ENCODE data around the gene PPDPF.

Gene PPDPF

DNA sequence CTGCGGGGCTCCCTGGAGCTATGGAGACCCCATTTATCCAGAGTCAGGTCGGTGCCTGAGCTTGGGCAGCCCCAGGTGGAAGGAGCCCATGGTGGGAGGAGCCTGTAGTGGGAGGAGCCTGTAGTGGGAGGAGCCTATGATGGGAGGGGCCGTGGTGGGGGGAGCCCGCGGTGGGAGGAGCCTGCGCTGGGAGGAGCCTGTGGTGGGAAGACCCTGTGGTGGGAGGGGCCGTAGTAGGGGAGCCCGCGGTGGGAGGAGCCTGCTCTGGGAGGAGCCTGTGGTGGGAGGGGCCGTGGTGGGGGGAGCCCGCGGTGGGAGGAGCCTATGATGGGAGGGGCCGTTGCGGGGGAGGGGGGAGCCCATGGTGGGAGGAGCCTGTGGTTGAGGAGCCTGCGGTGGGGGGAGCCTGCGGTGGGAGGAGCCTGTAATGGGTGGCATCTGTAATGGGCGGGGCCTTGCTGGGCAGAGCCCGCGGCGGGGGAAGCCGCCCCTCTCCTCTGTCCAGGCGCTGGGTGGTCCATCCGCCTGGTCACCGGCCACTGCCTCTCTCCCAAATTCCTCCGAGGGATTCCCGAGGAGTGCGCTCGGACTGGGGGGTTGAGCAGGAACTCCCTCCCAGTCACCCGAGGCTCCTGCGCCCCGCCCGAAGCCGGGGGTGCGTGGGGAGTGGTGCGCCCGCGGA, 32.8 kb downstream of the PPDPF start:
- TF ChIP-seq FOXP2 (optimal IDR thresholded peaks at IDR 0.05; ENCODE audit: borderline replicate concordance, extremely low read depth, extremely low read length, insufficient read depth) (no peak), TAF1 (IDR thresholded peaks at IDR 0.05; ENCODE audit: borderline replicate concordance, insufficient read depth, low read length) (no peak), SIN3A (IDR thresholded peaks at IDR 0.05; ENCODE audit: borderline replicate concordance, insufficient read depth, low read length) (no peak), POLR2AphosphoS5 (IDR thresholded peaks at IDR 0.05; ENCODE audit: low read depth, low read length) (no peak)
- TF ChIP-seq, protein P1, sequence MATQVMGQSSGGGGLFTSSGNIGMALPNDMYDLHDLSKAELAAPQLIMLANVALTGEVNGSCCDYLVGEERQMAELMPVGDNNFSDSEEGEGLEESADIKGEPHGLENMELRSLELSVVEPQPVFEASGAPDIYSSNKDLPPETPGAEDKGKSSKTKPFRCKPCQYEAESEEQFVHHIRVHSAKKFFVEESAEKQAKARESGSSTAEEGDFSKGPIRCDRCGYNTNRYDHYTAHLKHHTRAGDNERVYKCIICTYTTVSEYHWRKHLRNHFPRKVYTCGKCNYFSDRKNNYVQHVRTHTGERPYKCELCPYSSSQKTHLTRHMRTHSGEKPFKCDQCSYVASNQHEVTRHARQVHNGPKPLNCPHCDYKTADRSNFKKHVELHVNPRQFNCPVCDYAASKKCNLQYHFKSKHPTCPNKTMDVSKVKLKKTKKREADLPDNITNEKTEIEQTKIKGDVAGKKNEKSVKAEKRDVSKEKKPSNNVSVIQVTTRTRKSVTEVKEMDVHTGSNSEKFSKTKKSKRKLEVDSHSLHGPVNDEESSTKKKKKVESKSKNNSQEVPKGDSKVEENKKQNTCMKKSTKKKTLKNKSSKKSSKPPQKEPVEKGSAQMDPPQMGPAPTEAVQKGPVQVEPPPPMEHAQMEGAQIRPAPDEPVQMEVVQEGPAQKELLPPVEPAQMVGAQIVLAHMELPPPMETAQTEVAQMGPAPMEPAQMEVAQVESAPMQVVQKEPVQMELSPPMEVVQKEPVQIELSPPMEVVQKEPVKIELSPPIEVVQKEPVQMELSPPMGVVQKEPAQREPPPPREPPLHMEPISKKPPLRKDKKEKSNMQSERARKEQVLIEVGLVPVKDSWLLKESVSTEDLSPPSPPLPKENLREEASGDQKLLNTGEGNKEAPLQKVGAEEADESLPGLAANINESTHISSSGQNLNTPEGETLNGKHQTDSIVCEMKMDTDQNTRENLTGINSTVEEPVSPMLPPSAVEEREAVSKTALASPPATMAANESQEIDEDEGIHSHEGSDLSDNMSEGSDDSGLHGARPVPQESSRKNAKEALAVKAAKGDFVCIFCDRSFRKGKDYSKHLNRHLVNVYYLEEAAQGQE (IDR thresholded peaks at IDR 0.05; ENCODE audit: insufficient read depth in 1 of 2, low read depth in 2 of 2, low read length in 2 of 2), result no peak

DNA sequence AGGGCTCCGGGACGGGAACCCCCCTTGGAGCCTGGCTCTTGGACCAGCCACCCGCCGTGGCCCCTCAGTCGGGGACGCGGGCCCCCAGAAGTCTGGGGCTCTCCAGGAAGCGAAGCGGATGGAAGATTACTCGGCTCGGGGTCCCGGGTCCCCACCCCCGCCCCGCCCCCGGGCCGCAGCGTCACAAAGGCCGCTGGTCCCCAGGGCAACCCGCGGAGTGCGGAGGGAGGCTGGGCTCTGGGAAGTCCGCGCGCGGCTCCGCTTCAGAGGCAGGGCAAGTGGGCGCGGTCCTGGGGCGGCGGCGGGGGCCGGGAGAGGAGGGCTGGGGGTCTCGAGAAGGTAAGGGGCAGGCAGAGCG, 33.3 kb downstream of the PPDPF start, which contains the start of gene FNDC11:
FNDC11 (plus strand) TSS at position 227 of the 358 bp plus-strand sequence. CDS start 1,505 bp downstream, outside the sequence.
- TF ChIP-seq POLR2AphosphoS5 (IDR thresholded peaks at IDR 0.05; ENCODE audit: low read depth, low read length), result no peak
- TF ChIP-seq FOXP2 (optimal IDR thresholded peaks at IDR 0.05; ENCODE audit: borderline replicate concordance, extremely low read depth, extremely low read length, insufficient read depth), result no peak
- TF ChIP-seq SIN3A (IDR thresholded peaks at IDR 0.05; ENCODE audit: borderline replicate concordance, insufficient read depth, low read length), result no peak
- TF ChIP-seq, protein P1 (IDR thresholded peaks at IDR 0.05; ENCODE audit: insufficient read depth in 1 of 2, low read depth in 2 of 2, low read length in 2 of 2), result no peak
- TF ChIP-seq TAF1 (IDR thresholded peaks at IDR 0.05; ENCODE audit: borderline replicate concordance, insufficient read depth, low read length), result no peak

DNA sequence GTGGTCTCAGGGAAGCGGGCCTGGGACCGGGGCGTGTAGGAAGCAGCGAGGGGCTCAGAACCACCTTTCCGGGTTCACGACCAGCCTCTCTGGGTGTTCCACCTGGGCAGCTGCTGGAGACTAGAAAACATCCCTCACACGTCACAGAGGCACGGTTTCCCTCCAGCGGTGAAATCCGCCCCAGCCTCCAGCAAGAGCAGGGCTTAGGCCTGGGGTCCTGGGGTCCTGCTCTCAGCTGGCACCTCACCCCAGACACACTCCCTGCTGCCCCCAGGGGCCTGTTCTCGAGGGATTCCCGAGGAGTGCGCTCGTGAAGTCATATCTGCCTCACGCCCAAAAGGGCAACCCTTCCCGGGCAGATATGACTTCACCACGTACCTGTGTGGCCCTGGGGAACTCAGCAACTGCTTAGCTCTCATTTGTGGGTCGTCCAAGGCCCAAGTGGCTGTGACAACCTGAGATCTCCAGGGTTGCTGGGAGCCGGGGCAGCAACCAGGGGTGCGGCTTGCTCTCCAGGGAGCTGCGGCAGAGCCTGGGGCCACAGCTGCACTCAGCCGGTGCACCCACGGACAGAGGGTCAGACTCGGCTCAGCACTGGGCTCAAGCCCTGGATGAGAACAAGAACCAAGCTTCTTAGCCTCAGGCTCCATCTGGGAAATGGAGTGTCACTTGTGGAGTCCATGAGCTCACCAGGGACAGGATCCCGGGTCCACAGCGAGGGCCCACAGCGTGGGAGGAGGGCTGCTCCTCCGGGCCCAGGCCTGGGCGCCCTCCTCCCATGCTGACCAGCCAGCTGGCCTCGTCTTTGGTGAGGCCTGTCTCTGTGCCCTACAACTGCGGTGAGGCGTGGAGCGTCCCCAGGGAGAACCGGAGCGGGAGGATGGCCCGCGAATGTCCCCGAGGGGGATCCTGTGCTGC, 34.1 kb downstream of the PPDPF start:
- TF ChIP-seq TAF1 (IDR thresholded peaks at IDR 0.05; ENCODE audit: borderline replicate concordance, insufficient read depth, low read length), result no peak
- TF ChIP-seq, protein P1 (IDR thresholded peaks at IDR 0.05; ENCODE audit: insufficient read depth in 1 of 2, low read depth in 2 of 2, low read length in 2 of 2), result no peak
- no peak for TF ChIP-seq POLR2AphosphoS5 (IDR thresholded peaks at IDR 0.05; ENCODE audit: low read depth, low read length)
- TF ChIP-seq SIN3A (IDR thresholded peaks at IDR 0.05; ENCODE audit: borderline replicate concordance, insufficient read depth, low read length), result no peak
- TF ChIP-seq FOXP2 (optimal IDR thresholded peaks at IDR 0.05; ENCODE audit: borderline replicate concordance, extremely low read depth, extremely low read length, insufficient read depth), result no peak

DNA sequence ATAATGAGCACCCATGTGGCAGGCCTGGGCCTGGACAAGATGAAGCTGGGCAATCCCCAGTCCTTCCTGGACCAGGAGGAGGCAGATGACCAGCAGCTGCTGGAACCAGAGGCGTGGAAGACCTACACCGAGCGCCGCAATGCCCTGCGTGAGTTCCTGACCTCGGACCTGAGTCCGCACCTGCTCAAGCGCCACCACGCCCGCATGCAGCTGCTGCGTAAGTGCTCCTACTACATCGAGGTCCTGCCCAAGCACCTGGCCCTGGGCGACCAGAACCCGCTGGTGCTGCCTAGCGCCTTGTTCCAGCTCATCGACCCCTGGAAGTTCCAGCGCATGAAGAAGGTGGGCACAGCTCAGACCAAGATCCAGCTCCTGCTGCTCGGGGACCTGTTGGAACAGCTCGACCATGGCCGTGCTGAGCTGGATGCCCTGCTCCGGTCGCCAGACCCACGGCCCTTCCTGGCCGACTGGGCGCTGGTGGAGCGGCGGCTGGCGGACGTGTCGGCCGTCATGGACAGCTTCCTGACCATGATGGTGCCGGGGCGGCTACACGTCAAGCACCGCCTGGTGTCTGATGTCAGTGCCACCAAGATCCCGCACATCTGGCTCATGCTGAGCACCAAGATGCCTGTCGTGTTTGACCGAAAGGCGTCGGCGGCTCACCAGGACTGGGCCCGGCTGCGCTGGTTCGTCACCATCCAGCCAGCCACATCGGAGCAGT, 35.3 kb downstream of the PPDPF start:
- TF ChIP-seq SIN3A (IDR thresholded peaks at IDR 0.05; ENCODE audit: borderline replicate concordance, insufficient read depth, low read length), result no peak
- no peak for TF ChIP-seq POLR2AphosphoS5 (IDR thresholded peaks at IDR 0.05; ENCODE audit: low read depth, low read length)
- TF ChIP-seq FOXP2 (optimal IDR thresholded peaks at IDR 0.05; ENCODE audit: borderline replicate concordance, extremely low read depth, extremely low read length, insufficient read depth), result no peak
- no peak for TF ChIP-seq TAF1 (IDR thresholded peaks at IDR 0.05; ENCODE audit: borderline replicate concordance, insufficient read depth, low read length)
- TF ChIP-seq, protein P1 (IDR thresholded peaks at IDR 0.05; ENCODE audit: insufficient read depth in 1 of 2, low read depth in 2 of 2, low read length in 2 of 2), result no peak
